Measurements from ENCODE around the gene VSIG1.

The VSIG1 gene

DNA sequence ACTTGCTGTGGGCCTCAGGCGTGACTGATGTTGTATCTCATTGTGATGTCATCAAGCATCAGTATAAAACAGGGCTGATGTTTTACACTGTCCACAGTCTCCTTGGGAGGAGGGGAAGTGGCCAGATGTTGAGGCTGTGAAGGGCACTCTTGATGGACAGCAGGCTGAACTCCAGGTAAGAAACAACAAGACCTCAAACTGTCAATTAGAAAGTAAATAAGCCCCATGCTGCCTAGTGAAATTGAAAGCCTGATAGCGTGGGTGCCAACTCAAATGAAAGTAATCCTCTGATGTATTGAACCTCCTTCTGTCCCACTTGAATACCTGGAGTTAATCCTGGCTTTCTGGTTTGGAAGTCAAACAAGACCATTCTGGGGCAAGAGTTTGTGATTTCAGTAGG, 19.7 kb downstream of the VSIG1 start:
- DNase-seq: no peak

DNA sequence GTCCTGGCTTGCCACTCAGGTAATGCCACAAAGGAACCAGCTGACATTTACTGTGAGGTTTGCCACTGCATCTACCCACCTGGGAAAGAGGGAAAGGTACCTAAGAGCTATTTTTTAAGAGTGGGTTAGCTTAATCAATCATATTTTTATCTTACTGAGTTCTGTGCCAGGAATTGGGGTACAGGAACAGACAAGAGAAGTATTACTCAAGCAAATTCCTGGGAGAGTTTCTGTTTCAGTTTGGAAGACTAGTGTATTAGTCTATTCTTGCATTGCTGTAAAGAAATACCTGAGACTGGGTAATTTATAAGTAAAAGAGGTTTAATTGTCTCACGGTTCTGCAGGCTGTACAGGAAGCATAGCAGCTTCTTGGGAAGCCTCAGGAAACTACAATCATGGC, 23.3 kb downstream of the VSIG1 start:
- no peak for DNase-seq

DNA sequence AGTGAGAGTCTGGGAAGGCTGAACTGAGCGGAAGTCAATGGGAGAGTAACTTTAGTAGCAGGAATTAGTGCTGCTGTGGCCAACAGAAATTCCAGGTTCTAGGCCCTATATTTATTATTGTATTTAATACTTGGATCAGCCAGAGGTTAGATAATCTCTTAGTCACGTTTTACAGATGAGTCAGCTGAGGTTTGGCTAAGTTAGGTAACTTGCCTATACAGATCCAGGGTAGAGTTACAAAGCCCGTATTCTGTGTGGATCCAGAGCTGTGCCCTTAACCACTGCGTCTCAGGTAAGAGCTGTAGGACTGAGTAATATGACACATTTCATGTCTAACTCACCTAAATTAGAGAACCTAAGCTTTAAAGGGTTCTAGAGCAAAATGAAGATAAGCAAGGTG, 26.0 kb downstream of the VSIG1 start:
- DNase-seq: no peak

- no peak for DNase-seq
These were observed 26.7 kb downstream of the VSIG1 start for GRCh38 chrX:108071578-108071977.

DNA sequence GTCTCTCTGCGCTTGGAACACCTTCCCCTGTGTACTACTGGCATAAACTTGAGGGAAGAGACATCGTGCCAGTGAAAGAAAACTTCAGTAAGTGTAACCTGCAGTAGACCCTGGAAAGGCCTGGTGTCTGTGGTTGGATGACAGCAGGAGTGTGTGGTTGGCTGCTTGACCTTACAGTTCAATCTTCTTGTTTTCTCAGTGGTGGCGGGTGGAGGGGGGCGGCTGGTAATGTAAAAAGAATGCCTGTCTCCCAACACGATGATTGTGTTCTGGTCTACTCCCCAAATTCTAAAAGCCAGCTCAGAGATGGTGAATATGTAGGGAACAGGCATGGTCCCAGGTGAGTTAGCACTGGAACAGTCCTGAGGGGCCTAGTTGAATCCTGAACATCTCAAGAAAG, 27.9 kb downstream of the VSIG1 start:
- no peak for DNase-seq

GRCh38 chrX:108081110-108081509, 36.2 kb downstream of the VSIG1 start:
- no peak for DNase-seq

GRCh38 chrX:108087792-108088191, 42.9 kb downstream of the VSIG1 start:
- no peak for DNase-seq

- peak; percentile 16 to 35 for DNase-seq
These were observed 43.6 kb downstream of the VSIG1 start for GRCh38 chrX:108088511-108088910.

DNA sequence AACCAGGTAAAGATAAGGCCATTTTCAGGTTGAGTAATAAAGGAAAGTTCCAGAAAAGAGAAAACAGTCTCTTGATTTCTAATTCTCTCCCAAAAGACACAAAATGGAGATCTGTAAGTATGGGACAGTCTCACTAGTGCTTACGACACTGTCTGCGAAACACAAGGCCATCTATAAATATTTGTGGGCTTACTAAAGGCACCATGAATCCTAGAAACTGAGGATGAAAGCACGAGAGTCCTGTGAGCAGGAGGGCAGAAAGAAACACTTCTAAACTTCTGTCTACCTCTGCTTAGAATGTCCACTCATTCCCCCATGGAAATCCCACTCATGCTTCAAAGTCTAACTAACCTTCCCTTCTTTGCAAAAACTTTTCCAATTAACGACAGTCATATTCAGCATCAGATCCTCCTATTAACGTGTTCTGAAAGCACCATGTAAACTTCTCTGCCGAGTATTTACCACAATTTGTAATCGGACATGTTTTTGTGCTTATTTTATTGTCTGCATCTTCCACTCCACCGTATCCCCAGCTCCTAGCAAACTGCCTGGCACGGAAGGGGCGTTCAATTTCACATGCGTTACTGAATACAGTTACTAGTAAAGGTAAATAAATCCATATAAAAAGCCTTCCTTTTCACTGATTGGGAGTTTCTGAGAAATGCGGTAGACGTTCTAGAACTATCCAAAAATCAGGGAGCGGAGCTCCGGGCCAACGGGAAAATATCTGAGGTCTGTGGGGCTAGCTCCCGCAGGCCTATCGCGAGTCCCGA, 45.8 kb downstream of the VSIG1 start:
- DNase-seq: peak; percentile 16 to 58

DNA sequence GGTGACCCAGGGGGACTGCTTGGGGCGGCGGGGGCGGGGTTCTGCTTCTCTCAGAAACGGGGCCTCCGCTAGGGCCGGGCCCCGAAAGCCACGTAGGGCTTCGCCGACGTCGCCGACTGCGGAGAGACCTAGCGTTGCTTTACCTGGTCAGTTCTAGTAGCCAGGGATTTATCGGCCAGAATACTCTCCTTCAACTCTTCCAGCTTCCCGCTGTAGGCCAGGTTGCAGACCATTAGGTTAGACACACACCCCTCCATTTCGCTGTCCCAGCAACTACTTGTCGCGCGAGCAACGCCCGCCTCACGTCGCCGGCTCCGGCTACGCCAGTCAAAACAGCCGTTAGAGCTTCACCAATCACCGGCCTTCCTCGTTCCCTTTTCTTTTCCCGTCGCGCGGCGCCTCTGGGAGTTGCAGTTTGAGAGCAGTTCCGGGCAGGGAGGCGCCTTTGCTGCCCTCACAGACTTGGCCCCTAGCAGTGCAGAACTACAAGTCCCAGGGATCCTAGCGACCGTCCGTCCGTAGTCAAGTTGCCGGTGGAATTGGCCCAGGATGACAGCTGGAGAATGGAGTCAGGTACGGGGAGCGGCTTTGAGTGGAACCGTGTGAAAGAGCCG, 46.5 kb downstream of the VSIG1 start, which contains the start of the genes ATG4A and PSMD10:
ATG4A (plus strand) TSS at position 515 of the 614 bp plus-strand sequence; CDS start at position 564, 49 bp downstream.
PSMD10 (minus strand) TSS at position 279 of the 614 bp plus-strand sequence; CDS start at position 257, 22 bp downstream.
- peak; percentile 93 to 95 for DNase-seq

GRCh38 chrX:108091878-108092291, 47.0 kb downstream of the VSIG1 start:
- no peak for DNase-seq

DNA sequence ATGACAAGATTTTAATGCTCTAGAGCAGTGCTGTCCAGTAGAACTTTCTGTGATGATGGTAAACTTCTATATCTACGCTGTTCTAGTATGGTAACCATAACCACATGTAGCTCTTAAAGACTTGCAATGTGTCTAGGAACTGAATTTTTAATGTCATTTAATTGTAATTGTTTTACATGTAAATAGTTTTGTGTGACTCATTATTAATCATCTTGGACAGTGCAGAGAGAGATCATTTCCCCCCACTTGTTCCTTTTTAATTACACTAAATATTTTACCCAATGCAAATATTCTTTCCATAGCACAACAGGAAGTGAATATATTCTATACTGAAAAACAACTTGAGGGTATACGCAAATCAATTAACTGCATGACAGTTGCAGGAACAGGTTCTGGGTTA, 52.5 kb downstream of the VSIG1 start:
- DNase-seq: no peak

- DNase-seq: no peak
These were observed 60.6 kb downstream of the VSIG1 start for GRCh38 chrX:108105473-108105872.

- no peak for DNase-seq
These were observed 69.7 kb downstream of the VSIG1 start for GRCh38 chrX:108114541-108114940.

- DNase-seq: no peak
These were observed 73.1 kb downstream of the VSIG1 start for GRCh38 chrX:108117988-108118387.

DNA sequence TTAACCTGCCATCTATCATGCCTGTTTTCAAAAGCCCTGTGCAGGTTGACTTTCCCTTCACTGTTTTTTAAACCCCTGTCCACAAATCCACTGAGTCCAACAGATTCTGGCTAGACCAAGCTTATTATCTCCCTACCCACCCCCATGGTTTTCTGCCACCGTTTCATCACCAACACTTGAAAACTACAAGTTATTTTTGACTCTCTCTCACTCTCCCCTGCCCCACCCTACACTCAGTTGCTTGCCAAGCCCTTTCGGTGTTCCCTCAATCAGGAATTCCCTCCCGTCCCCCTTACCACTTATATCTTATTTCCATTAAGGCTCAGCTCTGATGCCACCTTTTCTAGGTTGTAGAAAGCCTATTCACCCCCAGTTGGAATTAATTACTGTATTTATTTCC, 76.4 kb downstream of the VSIG1 start:
- no peak for DNase-seq

GRCh38 chrX:108122748-108123147, 77.9 kb downstream of the VSIG1 start:
- no peak for DNase-seq

DNA sequence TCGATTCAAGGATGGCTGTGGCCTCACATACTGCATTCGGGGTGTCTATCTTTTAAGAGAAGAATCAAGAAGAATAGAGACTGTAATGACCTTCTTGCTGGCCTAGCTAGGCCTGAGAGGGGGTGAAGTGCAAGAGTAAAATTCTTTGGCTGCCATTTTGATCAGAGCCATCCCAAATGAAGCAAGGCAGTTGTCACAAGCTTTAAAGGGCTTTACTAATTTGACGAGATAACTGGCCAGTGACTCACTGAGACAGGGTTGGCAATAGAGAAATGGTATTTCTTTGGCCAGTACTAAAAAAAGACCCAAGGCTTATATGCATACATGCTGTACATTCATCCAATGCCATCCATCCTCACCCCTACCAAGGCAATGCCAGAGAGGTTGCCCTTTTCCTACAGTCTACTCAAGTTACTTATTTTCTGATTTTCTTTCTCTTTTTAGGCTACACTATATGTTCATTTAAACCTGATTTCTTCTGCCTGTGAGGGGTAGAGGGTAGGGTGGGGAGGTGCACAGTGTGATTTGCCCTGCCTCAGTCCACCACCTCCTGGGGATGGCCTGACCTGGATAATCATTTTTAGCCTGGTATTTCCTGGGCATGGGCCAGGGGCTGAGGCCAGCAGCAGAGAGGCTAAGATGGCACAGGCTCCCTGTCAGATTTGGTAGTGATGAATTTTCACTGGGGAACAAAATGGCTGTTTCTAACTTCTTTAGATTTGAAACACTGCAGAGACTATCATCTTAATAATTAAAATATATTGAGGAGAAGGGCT, 78.9 kb downstream of the VSIG1 start:
- DNase-seq: no peak

- DNase-seq: peak in 1 of 2 donors; percentile 2
These were observed 81.8 kb downstream of the VSIG1 start for GRCh38 chrX:108126661-108127060.

GRCh38 chrX:108127152-108127551, 82.3 kb downstream of the VSIG1 start:
- no peak for DNase-seq

All from inflammatory macrophage (primary cell).